Right cardiac atrium (tissue), 5 donors: ENCODE results near the gene POU2F1. TPM values are rescaled to one million over a fixed set of nuclear protein-coding genes. Genes with fewer than 3 reads are reported as not detected.

Experiments used
- ATAC-seq, 2 donors: fragments of 200-7000 bp; cut with Tn5 transposase; one replicate each; pipeline versions ENCODE4 v1.8.0 to v1.9.1; 2020; ENCODE audit warnings: moderate library complexity in 2 of 2, mild to moderate bottlenecking in 1 of 2
- DNase-seq, 3 donors: peaks; one replicate each; pipeline ENCODE4 v3.0.0-alpha.2; 2020
- H3K27ac ChIP-seq: one replicate; pipeline ENCODE4 v1.5.1; 2013; ENCODE audit warnings: mild to moderate bottlenecking, low read length, control low read depth, moderate library complexity
- H3K27me3 ChIP-seq: one replicate; pipeline ENCODE4 v1.6.1; 2013; ENCODE audit not compliant: control insufficient read depth, insufficient read depth
- H3K4me1 ChIP-seq: one replicate; pipeline ENCODE4 v1.6.1; 2013; ENCODE audit warnings: low read length; ENCODE audit not compliant: control insufficient read depth, insufficient read depth
- H3K4me3 ChIP-seq: one replicate; pipeline ENCODE4 v1.5.1; 2013; ENCODE audit warnings: low read length, control low read depth
- H3K9me3 ChIP-seq: one replicate; pipeline ENCODE4 v1.6.1; 2013; ENCODE audit warnings: low read length; ENCODE audit not compliant: control insufficient read depth
- WGBS: extraction: QIAGEN DNeasy Blood & Tissue Kit; methylation state at CpG from one replicate; pipeline ENCODE4 v1.1.7; 2013; 5-methylcytosine and 5-hydroxymethylcytosine counted together
- intact Hi-C, 4 donors: fragments of 100-400 bp; cut with DNase I; formaldehyde crosslinking; loops; one replicate each; pipeline versions ENCODE4 v1.11.0 to v1.14.0; 2022 to 2023
- polyA plus RNA-seq: library from polyadenylated mRNA; stranded (reverse); fragments of 200-250 nt; gene quantifications from one replicate; pipeline ENCODE4 v1.2.3, GENCODE V29; 2013
- total RNA-seq, 4 donors: library from RNA; stranded (reverse); fragmentation: NEBNext Ultra II Directional; extraction: Animal tissue kit (Norgen Biotek cat#: 25700); gene quantifications; one replicate each; pipeline ENCODE4 v1.2.1, GENCODE V29; 2021
- donor health status: healthy with polysubstance abuse.
- donor health status: DM: no; HTN: yes; CAD: no.
- donor health status: DM: no; HTN: no; CAD: no.
- donor health status: DM: no; HTN: yes; CAD: no; lungs with severe emphysema.
- donor health status: DM: yes; HTN: yes; CAD: no.

POU2F1 gene
- total and polyA plus RNA-seq, 5 donors: 3.2 to 12.5 (median 9.6) TPM

DNA sequence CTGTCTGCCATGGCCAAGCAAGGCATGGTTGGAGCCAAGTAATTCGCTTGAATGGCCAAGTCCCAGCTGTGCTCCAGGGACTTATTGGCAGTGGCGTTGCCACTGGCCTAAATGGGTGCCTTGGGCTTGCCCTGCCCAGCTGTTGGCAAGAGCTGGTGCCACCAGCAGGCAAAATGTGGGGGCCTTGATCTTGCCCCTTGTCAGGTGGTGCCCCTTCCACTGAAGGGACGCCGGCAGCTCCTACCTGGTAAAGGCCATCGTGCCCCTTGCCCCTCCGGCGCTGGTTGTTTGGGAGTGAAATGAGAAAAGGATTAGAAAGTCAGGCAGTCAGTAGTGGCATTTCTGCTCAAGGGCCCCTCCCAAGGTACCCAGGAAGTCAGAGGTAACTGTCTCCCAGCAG is 212.1 kb downstream of the POU2F1 start:
- H3K4me3 ChIP-seq: no peak overlapping the region
- DNase-seq (no peak), ATAC-seq (no peak)
- WGBS: 98% methylated on average over 7 of the region's 7 CpGs
- intact Hi-C loops: no loop called here
- no peaks in the 10 kb centered on the region for H3K9me3 ChIP-seq
- H3K27me3 ChIP-seq: no peaks in the 10 kb centered on the region
- no peak overlapping the region for H3K27ac ChIP-seq
- peaks cover 2% of the 10 kb centered on the region for H3K4me1 ChIP-seq

DNA sequence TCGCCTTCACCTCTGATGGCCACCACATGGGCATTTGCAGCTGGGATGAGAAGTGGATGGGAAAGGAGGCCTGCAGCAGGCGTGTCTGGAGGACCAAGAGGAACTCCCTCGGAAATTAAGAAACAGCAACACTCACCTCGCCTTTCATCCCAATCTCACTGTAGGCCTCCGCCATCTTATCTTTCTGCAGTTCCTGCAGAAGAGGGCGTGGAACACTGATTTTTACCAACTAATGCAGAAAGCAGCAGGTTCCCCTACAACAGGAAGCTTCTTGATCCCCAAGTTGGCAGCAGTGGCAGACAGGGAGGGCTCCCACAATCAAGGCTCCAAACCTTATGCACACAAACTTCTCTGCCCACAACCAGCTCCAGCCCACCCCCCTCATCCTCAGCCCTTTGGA is 213.2 kb downstream of the POU2F1 start:
- intact Hi-C loops: no loop called here
- 93% methylated on average over 6 of the region's 6 CpGs for WGBS
- peaks cover 2% of the 10 kb centered on the region for H3K4me1 ChIP-seq
- no peaks in the 10 kb centered on the region for H3K9me3 ChIP-seq
- H3K4me3 ChIP-seq: no peak overlapping the region
- ATAC-seq: no peak
- DNase-seq: no peak
- H3K27ac ChIP-seq: no peak overlapping the region
- H3K27me3 ChIP-seq: no peaks in the 10 kb centered on the region

DNA sequence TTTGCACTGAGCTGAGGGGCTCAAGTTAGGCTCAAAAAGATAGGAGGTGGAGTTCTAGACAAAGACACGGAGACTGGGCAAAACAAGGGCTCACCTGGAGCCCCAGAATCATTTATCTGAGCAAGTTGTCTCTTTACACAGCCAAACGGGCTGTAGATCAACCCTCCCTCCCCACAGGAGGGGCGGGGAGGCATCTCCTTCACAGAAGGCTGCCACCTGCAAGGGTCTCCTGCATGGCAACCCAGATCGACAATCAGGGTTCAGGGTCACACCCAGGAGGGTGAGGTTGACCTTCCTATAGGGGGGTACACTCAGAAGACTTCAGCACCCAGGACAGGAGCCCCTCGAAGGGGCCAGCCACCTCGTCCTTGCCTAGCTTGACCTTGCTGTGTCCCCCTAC is 213.6 kb downstream of the POU2F1 start:
- H3K27ac ChIP-seq: no peak overlapping the region
- no peak for DNase-seq
- H3K4me3 ChIP-seq: no peak overlapping the region
- no peaks in the 10 kb centered on the region for H3K4me1 ChIP-seq
- no peak for ATAC-seq
- no peaks in the 10 kb centered on the region for H3K9me3 ChIP-seq
- no peaks in the 10 kb centered on the region for H3K27me3 ChIP-seq
- intact Hi-C loops: no loop called here
- 90% methylated on average over 6 of the region's 6 CpGs for WGBS

DNA sequence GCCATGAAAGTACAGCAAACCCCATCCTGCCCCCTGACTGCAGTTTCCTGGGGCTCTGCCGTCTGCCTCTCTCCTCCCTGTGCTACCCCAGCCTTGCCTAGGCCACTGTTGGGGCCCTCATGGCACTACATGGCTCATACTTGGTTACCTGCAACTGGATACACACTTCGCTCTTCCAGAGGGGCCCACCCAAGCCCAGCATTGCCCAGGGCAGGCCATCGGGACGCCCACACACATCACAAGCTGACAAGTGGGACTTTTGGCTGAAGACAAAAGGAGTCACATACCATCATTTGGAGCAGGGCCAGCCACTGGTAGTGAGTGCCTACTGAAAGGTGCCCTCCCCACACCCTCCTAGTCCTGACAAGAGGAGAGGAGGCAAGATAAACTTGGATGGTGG is 214.8 kb downstream of the POU2F1 start:
- DNase-seq: no peak
- Histone ChIP-seq H3K9me3 (no peaks in the 10 kb centered on the region), H3K27me3 (no peaks in the 10 kb centered on the region), H3K4me1 (no peaks in the 10 kb centered on the region), H3K4me3 (no peak overlapping the region), H3K27ac (no peak overlapping the region)
- no peak for ATAC-seq
- WGBS: 81% methylated on average over 4 of the region's 4 CpGs
- intact Hi-C loops: no loop called here

DNA sequence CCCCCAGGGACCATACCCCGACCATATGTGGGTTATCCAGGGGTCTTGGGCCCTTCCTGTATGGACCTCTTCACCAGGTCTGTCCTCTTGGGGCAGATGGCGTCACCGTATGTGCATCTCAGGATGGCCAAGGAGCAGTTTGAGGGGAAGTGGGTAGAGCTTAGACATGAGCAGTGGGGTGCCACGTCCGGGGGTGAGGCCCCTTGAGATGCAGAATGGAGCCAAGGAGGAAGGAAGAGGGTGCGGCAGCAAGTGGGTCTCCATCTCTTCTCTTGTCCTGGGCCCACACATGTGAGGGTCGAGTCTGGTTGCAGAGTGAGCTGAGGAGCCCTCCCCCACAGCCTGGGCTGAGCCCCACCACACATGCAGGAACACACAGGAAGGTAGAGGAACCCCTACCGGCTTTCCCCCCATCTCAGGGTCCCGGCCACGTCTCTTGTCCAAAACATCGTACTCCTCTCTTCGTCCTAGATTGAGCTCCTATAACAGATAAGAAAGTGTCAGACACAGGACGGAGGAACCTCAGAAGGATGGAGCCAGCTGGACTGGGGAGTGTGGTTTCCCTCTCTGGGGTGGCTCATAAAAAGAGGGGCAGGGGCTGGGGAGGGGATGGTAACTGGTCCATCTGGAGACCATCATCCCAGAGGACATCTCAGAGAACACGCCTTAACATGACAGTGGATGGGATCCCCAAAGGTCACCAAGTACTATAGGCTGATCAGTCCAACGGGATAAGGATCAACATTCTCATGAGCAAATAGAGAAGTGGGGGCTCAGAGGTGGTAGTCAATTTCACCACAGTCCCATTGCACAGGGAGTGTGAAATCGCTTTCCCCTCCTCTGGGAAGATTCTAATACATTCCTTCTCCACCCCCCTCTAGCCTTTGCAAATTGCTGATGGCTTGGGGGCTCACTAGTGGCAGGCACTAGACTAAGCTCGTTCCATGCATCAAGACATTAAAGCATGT is 217.8 kb downstream of the POU2F1 start:
- H3K27ac ChIP-seq: no peak overlapping the region
- no peaks in the 10 kb centered on the region for H3K27me3 ChIP-seq
- WGBS: 78% methylated on average over 17 of the region's 17 CpGs
- H3K4me1 ChIP-seq: no peaks in the 10 kb centered on the region
- H3K9me3 ChIP-seq: no peaks in the 10 kb centered on the region
- H3K4me3 ChIP-seq: no peak overlapping the region
- ATAC-seq (no peak), DNase-seq (no peak)
- intact Hi-C loops: no loop called here

DNA sequence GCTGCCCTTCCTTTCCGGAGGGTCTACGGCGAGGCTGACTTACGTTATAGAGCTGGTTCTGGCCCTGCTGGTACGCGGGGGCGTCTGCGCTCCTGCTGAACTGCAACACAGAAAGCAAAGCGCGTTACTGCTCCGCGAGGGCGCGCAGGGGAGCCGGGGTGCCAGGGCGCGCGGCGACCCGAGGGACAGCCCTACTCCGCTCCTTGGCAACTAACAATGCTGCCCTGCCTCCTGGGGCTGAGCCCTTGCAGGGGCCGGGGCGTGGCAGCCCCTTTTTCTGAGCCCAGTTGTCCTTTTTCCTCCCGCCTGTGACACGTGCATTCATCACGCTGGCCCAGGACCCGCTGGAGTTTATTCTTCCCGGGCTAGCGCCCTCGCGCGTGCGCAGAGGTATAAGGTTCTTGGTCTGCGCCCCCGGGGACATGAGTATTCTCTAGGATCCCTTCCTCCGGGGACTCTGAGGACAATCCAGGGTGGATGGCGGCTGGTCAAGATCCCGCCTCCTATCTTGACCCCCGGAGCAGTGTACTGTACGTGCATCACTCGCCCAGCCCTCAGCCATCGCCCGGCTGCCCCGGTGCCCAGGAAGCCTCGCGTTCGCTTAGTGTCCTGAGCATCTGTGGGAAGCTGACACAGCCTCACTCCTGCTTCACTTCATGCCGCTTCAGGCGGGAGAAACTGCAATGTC is 218.8 kb downstream of the POU2F1 start:
- peak; percentile 42 to 68 (median 67) for DNase-seq
- Histone ChIP-seq H3K4me1 (no peaks in the 10 kb centered on the region), H3K27ac (no peak overlapping the region), H3K4me3 (peak overlapping the region; percentile 4), H3K9me3 (no peaks in the 10 kb centered on the region), H3K27me3 (no peaks in the 10 kb centered on the region)
- WGBS: 5% methylated on average over 49 of the region's 49 CpGs
- peak; percentile 18 to 40 for ATAC-seq
- intact Hi-C loops: no loop called here

DNA sequence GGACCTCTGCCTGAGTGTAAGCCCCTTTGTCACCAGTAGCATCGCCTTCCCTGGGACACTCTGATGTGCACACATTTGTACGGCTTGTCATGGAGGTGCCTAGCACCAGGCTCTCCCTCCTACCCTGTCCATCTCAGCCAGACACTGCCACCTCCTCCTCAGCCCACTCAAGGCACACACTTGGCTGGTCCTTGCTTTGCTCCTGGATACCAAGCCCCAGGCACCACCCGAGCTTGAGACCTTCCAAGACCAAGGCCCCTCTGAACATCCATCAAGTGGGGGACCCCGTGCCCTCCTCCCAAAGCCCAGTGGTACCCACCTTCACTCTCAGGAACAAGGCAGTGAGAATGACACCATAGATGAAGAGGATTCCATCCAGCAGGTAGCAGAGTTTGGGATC is 219.7 kb downstream of the POU2F1 start:
- Histone ChIP-seq H3K27ac (no peak overlapping the region), H3K4me3 (no peak overlapping the region), H3K9me3 (no peaks in the 10 kb centered on the region), H3K4me1 (no peaks in the 10 kb centered on the region), H3K27me3 (no peaks in the 10 kb centered on the region)
- intact Hi-C loops: loop anchor here (5.0 to 10.0 kb wide), 4 partner anchors 94 to 378 kb away; no protein-coding TSS in a partner anchor
- ATAC-seq: no peak
- no peak for DNase-seq
- WGBS: 94% methylated on average over 4 of the region's 4 CpGs

DNA sequence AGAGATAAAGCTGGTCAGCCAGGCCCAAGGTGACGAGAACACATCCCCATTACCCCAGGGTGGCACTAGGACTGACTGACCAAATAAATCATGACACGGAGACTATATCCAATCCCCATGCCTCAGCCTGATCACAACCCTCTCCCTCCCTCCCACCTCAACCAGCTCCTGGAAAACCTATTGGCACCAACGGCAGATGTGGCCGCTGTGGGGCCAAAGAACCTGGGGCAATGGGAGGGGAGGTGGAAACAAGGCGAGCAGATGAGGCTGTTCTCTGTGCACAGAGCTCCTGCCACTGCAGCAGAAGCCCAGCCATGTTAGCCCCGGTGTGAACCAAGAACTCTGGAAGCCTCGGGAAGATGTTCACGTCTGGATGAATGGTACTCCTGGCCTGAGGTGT is 220.1 kb downstream of the POU2F1 start:
- intact Hi-C loops: loop anchor here (5.0 to 10.0 kb wide), 4 partner anchors 94 to 378 kb away; no protein-coding TSS in a partner anchor
- H3K9me3 ChIP-seq: no peaks in the 10 kb centered on the region
- no peak overlapping the region for H3K27ac ChIP-seq
- no peaks in the 10 kb centered on the region for H3K27me3 ChIP-seq
- WGBS: 94% methylated on average over 8 of the region's 8 CpGs
- ATAC-seq (no peak), DNase-seq (no peak)
- no peak overlapping the region for H3K4me3 ChIP-seq
- no peaks in the 10 kb centered on the region for H3K4me1 ChIP-seq

DNA sequence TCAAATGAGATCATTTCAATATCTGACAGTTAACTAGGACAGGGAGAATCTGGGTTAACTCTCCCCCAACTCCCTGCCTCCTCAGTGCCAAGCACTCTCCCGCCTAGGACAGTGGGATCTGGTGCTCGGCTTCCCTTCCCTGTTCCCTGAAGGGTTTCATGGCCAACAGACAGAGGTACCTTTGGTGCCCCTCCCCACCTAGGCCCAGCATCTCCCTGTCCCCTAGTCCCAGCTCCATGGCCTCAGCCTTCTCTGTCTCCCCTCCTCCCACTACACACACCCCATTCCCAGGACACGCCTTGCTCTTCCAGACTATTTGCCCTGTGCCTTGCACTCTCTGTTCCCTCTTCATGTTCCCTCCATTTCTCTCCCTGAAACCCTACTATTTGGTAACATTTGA is 220.5 kb downstream of the POU2F1 start:
- WGBS: 97% methylated on average over 3 of the region's 3 CpGs
- H3K27ac ChIP-seq: no peak overlapping the region
- DNase-seq: no peak
- no peaks in the 10 kb centered on the region for H3K9me3 ChIP-seq
- no peaks in the 10 kb centered on the region for H3K27me3 ChIP-seq
- intact Hi-C loops: loop anchor here (5.0 to 10.0 kb wide), 4 partner anchors 94 to 379 kb away; no protein-coding TSS in a partner anchor
- H3K4me1 ChIP-seq: no peaks in the 10 kb centered on the region
- ATAC-seq: no peak
- H3K4me3 ChIP-seq: no peak overlapping the region

DNA sequence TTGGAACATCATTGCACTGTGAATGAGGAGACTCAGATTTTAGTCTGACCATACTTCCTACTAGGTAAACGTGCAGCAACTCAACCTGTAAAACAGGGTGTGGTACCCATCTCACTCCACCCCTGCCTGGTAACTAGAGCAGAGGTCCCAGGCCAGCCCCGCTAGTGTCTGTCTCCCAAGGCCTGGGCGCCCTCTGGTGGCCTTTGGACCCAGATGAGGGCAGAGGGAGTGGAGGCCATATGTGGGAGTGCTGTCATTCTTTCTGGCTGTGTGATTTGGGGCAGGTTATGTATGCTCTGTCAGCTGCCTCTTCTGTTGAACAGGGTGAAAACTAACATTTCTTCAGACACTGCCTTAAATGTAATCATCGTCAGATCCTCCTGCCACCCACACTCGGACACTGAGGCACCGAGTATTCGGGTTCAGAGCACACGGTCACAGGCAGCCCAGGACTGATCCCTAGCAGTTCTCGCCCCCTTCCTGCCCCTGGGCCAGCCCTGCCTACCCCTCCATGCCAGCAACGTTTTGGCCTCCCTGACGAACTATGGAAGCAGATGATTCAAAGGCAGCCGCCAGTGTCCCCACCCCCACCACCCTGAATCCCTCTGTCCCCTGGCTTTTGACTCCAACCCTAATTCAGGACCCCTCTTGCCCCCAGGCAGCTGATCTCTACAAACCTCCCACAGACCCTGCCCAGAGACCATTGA is 221.6 kb downstream of the POU2F1 start:
- no peak overlapping the region for H3K27ac ChIP-seq
- no peaks in the 10 kb centered on the region for H3K27me3 ChIP-seq
- no peaks in the 10 kb centered on the region for H3K9me3 ChIP-seq
- H3K4me3 ChIP-seq: no peak overlapping the region
- DNase-seq: peak; percentile 86 to 96 (median 93)
- intact Hi-C loops: loop anchor here (2.0 to 10.0 kb wide), 5 partner anchors 93 to 380 kb away; no protein-coding TSS in a partner anchor
- WGBS: 51% methylated on average over 12 of the region's 12 CpGs
- H3K4me1 ChIP-seq: no peaks in the 10 kb centered on the region
- peak; percentile 91 to 93 for ATAC-seq
